ENCODE results near the gene RANBP17.
"Not testable (repeated sequence)": the region's sequence is repeated elsewhere in the genome, so short reads cannot be mapped to it uniquely, and the experiment has no call there.

The RANBP17 gene

DNA sequence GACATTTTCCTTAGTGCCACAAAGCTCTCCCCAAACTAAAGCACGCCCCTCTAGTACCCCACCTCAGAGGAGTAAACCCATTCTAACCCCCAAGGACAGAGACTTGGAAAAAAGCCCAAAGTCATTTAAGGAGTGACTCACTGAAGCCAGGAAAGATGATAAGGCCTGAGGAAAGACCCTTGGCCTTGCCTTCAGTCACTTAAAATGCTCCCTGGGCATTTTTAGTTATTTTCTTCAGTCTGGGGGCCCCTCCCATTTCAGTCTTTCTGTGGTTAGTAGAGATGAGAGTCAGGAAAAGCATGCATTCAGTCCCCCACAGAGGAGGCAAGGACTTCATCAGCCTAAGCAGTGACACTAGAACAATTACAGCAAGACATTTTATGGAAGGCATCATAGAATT is 433.5 kb downstream of the RANBP17 start:
- TF ChIP-seq EZH2phosphoT487 (IDR thresholded peaks at IDR 0.05; ENCODE audit: borderline replicate concordance, low read length): no peak
- TF ChIP-seq, protein P1, sequence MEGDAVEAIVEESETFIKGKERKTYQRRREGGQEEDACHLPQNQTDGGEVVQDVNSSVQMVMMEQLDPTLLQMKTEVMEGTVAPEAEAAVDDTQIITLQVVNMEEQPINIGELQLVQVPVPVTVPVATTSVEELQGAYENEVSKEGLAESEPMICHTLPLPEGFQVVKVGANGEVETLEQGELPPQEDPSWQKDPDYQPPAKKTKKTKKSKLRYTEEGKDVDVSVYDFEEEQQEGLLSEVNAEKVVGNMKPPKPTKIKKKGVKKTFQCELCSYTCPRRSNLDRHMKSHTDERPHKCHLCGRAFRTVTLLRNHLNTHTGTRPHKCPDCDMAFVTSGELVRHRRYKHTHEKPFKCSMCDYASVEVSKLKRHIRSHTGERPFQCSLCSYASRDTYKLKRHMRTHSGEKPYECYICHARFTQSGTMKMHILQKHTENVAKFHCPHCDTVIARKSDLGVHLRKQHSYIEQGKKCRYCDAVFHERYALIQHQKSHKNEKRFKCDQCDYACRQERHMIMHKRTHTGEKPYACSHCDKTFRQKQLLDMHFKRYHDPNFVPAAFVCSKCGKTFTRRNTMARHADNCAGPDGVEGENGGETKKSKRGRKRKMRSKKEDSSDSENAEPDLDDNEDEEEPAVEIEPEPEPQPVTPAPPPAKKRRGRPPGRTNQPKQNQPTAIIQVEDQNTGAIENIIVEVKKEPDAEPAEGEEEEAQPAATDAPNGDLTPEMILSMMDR (IDR thresholded peaks at IDR 0.05; ENCODE audit: low read depth, low read length, poor library complexity, severe bottlenecking): no peak
- no peaks in the 10 kb centered on the region for H3F3A ChIP-seq (ENCODE audit: control insufficient read depth, insufficient read depth)

DNA sequence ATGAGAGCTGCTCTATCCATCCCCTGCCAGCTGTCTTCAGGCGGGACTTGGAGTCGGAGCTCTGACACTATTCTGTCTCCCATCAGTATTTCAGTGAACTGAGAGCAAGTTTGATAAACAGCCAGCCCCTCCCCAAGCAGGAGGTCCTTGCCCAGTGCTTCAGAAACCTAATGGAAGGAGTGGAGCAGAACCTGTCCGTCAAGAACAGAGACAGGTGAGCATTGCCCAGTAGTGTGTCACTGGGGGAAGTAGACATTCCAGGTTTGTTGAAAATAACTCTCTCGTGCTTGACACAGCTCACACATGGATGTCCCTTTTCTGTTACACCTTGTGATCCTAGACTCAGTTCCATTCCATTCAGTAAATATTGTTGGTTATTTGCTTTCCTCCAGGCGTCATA is 434.0 kb downstream of the RANBP17 start:
- TF ChIP-seq, protein P1 (IDR thresholded peaks at IDR 0.05; ENCODE audit: low read depth, low read length, poor library complexity, severe bottlenecking): no peak
- Histone ChIP-seq H3K4me3 (ENCODE audit: low read length) (no peak overlapping the region), H3K27ac (ENCODE audit: low read depth, low read length) (no peak overlapping the region), H3K4me1 (ENCODE audit: control insufficient read depth, low read length) (no peaks in the 10 kb centered on the region), H3K9me2 (replicated peaks; ENCODE audit: control insufficient read depth, low read length) (no peaks in the 10 kb centered on the region), H3K79me2 (ENCODE audit: control insufficient read depth, low read length) (no peaks in the 10 kb centered on the region), H3K36me3 (ENCODE audit: control insufficient read depth, low read length) (no peaks in the 10 kb centered on the region), H3F3A (ENCODE audit: control insufficient read depth, insufficient read depth) (no peaks in the 10 kb centered on the region), H3K27me3 (ENCODE audit: control insufficient read depth, low read length) (peaks cover 7% of the 10 kb centered on the region), H3K9me3 (ENCODE audit: control insufficient read depth, insufficient read depth, low read length) (no peaks in the 10 kb centered on the region), H3K4me2 (ENCODE audit: low read length) (no peak overlapping the region), H4K20me1 (ENCODE audit: control insufficient read depth, insufficient read depth, low read depth, low read length) (no peaks in the 10 kb centered on the region)

More for the DNA sequence above, 433.5 kb downstream of the RANBP17 start:
- no peaks in the 10 kb centered on the region for H3K9me3 ChIP-seq (ENCODE audit: control insufficient read depth, insufficient read depth, low read length)
- H3K4me2 ChIP-seq (ENCODE audit: low read length): no peak overlapping the region
- H3K4me1 ChIP-seq (ENCODE audit: control insufficient read depth, low read length): no peaks in the 10 kb centered on the region
- peaks cover 7% of the 10 kb centered on the region for H3K27me3 ChIP-seq (ENCODE audit: control insufficient read depth, low read length)
- no peaks in the 10 kb centered on the region for H3K9me2 ChIP-seq (replicated peaks; ENCODE audit: control insufficient read depth, low read length)
- H4K20me1 ChIP-seq (ENCODE audit: control insufficient read depth, insufficient read depth, low read depth, low read length): no peaks in the 10 kb centered on the region
- no peaks in the 10 kb centered on the region for H3K36me3 ChIP-seq (ENCODE audit: control insufficient read depth, low read length)
- no peaks in the 10 kb centered on the region for H3K79me2 ChIP-seq (ENCODE audit: control insufficient read depth, low read length)
- H3K27ac ChIP-seq (ENCODE audit: low read depth, low read length): no peak overlapping the region
- H3K4me3 ChIP-seq (ENCODE audit: low read length): no peak overlapping the region

DNA sequence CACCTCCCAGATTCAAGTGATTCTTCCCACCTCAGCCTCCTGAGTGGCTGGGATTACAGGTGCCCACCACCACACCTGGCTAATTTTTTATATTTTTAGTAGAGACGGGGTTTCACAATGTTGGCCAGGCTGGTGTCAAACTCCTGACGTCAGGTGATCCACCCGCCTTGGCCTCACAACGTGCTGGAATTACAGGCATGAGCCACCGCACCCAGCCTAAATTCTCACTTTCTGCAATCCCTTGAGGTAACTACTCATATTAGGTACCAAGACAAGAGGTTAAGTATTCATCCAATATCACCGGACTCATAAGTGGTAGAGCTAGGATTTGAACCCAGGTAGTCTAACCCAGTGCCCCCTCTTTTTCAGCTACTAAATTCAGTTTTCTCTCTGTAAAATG is 436.1 kb downstream of the RANBP17 start:
- not testable (repeated sequence) for H3K9me2 ChIP-seq (replicated peaks; ENCODE audit: control insufficient read depth, low read length); H3K27ac ChIP-seq (ENCODE audit: low read depth, low read length); H3K27me3 ChIP-seq (ENCODE audit: control insufficient read depth, low read length); H3K4me2 ChIP-seq (ENCODE audit: low read length); H3K9me3 ChIP-seq (ENCODE audit: control insufficient read depth, insufficient read depth, low read length); H3K79me2 ChIP-seq (ENCODE audit: control insufficient read depth, low read length); H4K20me1 ChIP-seq (ENCODE audit: control insufficient read depth, insufficient read depth, low read depth, low read length); H3K4me1 ChIP-seq (ENCODE audit: control insufficient read depth, low read length); H3K36me3 ChIP-seq (ENCODE audit: control insufficient read depth, low read length); H3K4me3 ChIP-seq (ENCODE audit: low read length); H3F3A ChIP-seq (ENCODE audit: control insufficient read depth, insufficient read depth)

- no peaks in the 10 kb centered on the region for H4K20me1 ChIP-seq (ENCODE audit: control insufficient read depth, insufficient read depth, low read depth, low read length)
- H3F3A ChIP-seq (ENCODE audit: control insufficient read depth, insufficient read depth): no peaks in the 10 kb centered on the region
- no peaks in the 10 kb centered on the region for H3K79me2 ChIP-seq (ENCODE audit: control insufficient read depth, low read length)
- TF ChIP-seq, protein P1 (IDR thresholded peaks at IDR 0.05; ENCODE audit: low read depth, low read length, poor library complexity, severe bottlenecking): no peak
- no peak for TF ChIP-seq EZH2phosphoT487 (IDR thresholded peaks at IDR 0.05; ENCODE audit: borderline replicate concordance, low read length)
- H3K4me2 ChIP-seq (ENCODE audit: low read length): no peak overlapping the region
- no peaks in the 10 kb centered on the region for H3K9me3 ChIP-seq (ENCODE audit: control insufficient read depth, insufficient read depth, low read length)
- no peaks in the 10 kb centered on the region for H3K36me3 ChIP-seq (ENCODE audit: control insufficient read depth, low read length)
- H3K4me3 ChIP-seq (ENCODE audit: low read length): no peak overlapping the region
- no peaks in the 10 kb centered on the region for H3K9me2 ChIP-seq (replicated peaks; ENCODE audit: control insufficient read depth, low read length)
- peaks cover 7% of the 10 kb centered on the region for H3K27me3 ChIP-seq (ENCODE audit: control insufficient read depth, low read length)
- H3K27ac ChIP-seq (ENCODE audit: low read depth, low read length): no peak overlapping the region
- H3K4me1 ChIP-seq (ENCODE audit: control insufficient read depth, low read length): no peaks in the 10 kb centered on the region
Measured at GRCh38 chr5:171299228-171299627, 437.4 kb downstream of the RANBP17 start.

Data from DOHH2 (cell line).